Brain microvascular endothelial cell (primary cell): ENCODE results near the gene ZNF423.

Experiments used
- DNase-seq: peaks from one replicate; pipeline ENCODE4 v3.0.0-alpha.2; 2020
- H3K27ac ChIP-seq: fragments of 250-450 bp; sonication (Bioruptor Pico); 2 replicates; pipeline ENCODE4 v1.5.1; 2020; ENCODE audit warnings: mild to moderate bottlenecking, moderate library complexity
- H3K27me3 ChIP-seq: fragments of 250-450 bp; sonication (Bioruptor Pico); replicated peaks from 2 replicates; pipeline ENCODE4 v1.5.1; 2020; ENCODE audit warnings: mild to moderate bottlenecking
- H3K36me3 ChIP-seq: fragments of 250-450 bp; sonication (Bioruptor Pico); replicated peaks from 2 replicates; pipeline ENCODE4 v1.5.1; 2020; ENCODE audit warnings: mild to moderate bottlenecking
- H3K4me3 ChIP-seq: 2 replicates; pipeline ENCODE4 v1.5.1; 2011; ENCODE audit warnings: low read depth, mild to moderate bottlenecking, control low read depth, low read length, moderate library complexity
- CTCF ChIP-seq: IDR thresholded peaks from 2 replicates; pipeline ENCODE4 v1.5.1; 2011; ENCODE audit warnings: low read depth, mild to moderate bottlenecking, moderate library complexity, low read length, control low read depth, inconsistent platforms; ENCODE audit errors: missing control alignments
- in situ Hi-C: cut with HindIII; loops from 2 replicates; pipeline ENCODE4 v1.10.0; 2017; ENCODE audit warnings: low sequenced_read_pairs, low pct_ligation_motif_present

ZNF423 gene

DNA sequence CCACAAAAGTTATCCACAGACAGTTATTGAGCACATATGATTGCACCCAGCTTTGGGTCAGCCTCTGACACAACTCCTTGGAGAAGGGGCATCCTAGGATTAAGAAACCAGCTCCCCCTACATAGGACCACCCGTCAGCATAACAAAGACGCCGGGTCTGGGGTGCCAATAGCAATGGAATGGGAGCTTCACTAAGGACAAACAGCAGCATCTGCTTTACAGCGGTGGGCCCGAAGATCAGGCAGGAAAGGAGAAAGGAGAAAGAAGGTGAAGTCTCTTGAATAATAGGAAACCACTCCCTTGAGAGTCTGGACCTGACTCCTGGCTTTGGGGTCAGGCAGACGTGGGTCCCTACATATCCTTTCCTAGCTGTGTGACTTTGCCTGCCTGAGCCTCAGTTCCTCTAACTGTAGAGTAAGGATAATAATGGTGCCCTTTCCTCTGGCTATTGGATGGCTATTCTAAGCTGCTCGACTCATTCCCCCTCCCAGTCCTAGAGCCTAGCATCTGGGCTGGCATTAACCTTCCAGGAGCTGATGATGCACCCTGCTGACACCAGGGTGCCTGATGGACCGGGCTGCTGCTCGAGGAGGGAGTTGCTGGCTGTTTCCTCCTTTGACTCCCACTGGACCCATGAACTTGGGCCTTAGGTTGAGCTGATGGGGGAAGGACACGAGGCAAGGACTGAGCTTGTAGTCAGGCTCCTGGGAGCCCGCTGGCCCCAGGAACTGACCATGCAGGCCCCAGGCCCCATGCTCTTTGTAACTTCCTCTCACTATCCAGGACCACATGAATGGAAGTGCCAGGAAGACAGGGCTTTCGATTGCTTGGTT lies 388.2 kb downstream of the ZNF423 start:
- TF ChIP-seq CTCF = no peak
- Histone ChIP-seq H3K36me3 (no peaks in the 10 kb centered on the region), H3K4me3 (no peak overlapping the region), H3K27ac (no peak overlapping the region), H3K27me3 (peaks cover 3% of the 10 kb centered on the region)
- in situ Hi-C loops = no loop called here
- DNase-seq = no peak

DNA sequence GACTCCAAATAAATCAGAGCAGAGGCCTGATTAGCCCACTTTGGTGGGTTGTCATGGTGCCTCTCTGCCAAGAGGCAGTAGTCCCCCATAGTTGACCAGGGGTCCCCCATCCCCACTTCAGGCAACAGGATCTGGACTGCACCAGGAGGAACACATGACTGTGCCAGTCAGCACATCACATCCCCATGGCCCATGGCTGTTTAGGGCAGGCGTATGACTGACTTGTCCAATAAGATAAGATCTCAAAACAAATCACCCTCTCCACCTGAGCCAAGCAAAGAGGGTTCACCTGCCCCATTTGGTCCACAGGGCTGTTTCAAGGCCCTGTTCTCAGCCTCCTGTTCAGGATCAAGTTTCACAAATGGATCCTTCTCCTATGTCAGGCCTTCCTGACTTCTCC lies 389.0 kb downstream of the ZNF423 start:
- Histone ChIP-seq H3K27ac (no peak overlapping the region), H3K36me3 (no peaks in the 10 kb centered on the region), H3K4me3 (no peak overlapping the region), H3K27me3 (peaks cover 3% of the 10 kb centered on the region)
- in situ Hi-C loops = no loop called here
- DNase-seq = no peak
- no peak for TF ChIP-seq CTCF

- Histone ChIP-seq H3K27me3 (peaks cover 3% of the 10 kb centered on the region), H3K4me3 (no peak overlapping the region), H3K27ac (no peak overlapping the region), H3K36me3 (no peaks in the 10 kb centered on the region)
- in situ Hi-C loops = no loop called here
- TF ChIP-seq CTCF = no peak
- DNase-seq = no peak
Observed at GRCh38 chr16:49466529-49466831, 389.4 kb downstream of the ZNF423 start.

- in situ Hi-C loops = no loop called here
- Histone ChIP-seq H3K27me3 (peaks cover 3% of the 10 kb centered on the region), H3K27ac (no peak overlapping the region), H3K36me3 (no peaks in the 10 kb centered on the region), H3K4me3 (no peak overlapping the region)
- no peak for DNase-seq
- no peak for TF ChIP-seq CTCF
Observed at GRCh38 chr16:49465661-49466528, 390.0 kb downstream of the ZNF423 start.

GRCh38 chr16:49464877-49465504 lies 390.9 kb downstream of the ZNF423 start:
- Histone ChIP-seq H3K36me3 (no peaks in the 10 kb centered on the region), H3K27ac (no peak overlapping the region), H3K4me3 (no peak overlapping the region), H3K27me3 (peaks cover 3% of the 10 kb centered on the region)
- in situ Hi-C loops = no loop called here
- TF ChIP-seq CTCF = peak; percentile 33
- DNase-seq = no peak
